ENCODE measurements around the gene RAD9A. TPM values are rescaled to one million over a fixed set of nuclear protein-coding genes. Genes with fewer than 3 reads are reported as not detected.

Gene RAD9A
- total and polyA plus RNA-seq, 9 of the 15 experiments (the other 6 are each of a cell fraction or from before 2014, with no cell fraction given) = 1.4 to 41.2 (median 16.1) TPM

DNA sequence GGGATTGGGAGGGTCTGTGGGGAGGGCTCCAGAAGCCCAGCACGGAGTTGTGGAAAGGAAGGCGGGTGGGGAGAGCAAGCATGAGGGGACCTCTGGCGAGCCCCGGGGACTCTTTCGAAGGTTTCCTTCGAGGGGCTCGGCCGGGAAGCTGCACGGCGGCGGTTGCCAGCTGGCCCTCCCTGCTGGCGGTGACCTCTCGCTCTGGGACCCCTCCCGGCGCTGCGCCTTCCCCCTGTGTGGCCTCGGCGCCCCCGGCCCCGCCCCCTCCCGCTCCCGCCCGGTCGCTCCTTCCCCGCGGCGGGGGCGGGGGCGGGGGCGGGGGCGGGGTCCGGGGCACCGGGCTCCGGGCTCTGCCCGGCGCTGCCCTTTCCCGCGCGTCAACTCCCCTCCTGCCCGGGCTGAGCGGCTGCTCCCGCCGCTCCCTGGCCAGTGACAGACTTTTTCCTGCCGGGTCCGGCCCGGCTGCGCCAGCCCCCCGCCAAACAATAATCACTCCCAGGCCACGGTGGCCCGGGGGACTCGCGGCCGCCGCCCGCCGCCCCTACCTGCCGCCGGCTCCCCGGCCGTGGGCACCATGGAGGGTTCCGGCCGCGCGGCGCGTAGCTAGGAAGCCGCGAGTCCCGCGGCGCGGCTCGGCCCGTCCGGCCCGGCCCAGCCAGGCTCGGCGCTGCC lies 19.3 kb upstream of the RAD9A start (continued):
- TF ChIP-seq, protein P1, sequence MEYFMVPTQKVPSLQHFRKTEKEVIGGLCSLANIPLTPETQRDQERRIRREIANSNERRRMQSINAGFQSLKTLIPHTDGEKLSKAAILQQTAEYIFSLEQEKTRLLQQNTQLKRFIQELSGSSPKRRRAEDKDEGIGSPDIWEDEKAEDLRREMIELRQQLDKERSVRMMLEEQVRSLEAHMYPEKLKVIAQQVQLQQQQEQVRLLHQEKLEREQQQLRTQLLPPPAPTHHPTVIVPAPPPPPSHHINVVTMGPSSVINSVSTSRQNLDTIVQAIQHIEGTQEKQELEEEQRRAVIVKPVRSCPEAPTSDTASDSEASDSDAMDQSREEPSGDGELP (CRISPR knock-in tag; IDR thresholded peaks at IDR 0.05; ENCODE audit: borderline replicate concordance) = peak; percentile 49; the same call in 1 of the 2 replicates
- TF ChIP-seq IFI16 (CRISPR knock-in tag; IDR thresholded peaks at IDR 0.05) (no peak), PHB2 (IDR thresholded peaks at IDR 0.05; ENCODE audit: low read depth) (no peak), HCFC1 (IDR thresholded peaks at IDR 0.05; ENCODE audit: low read depth, low read length) (no peak), CXXC5 (CRISPR knock-in tag; IDR thresholded peaks at IDR 0.05) (peak; percentile 18; the same call in 1 of the 2 replicates), NONO (IDR thresholded peaks at IDR 0.05; ENCODE audit: low read depth in 2 of 2, low read length in 1 of 2) (peak in 1 of 2 experiments; percentile 50; a peak in 1 of 4 replicates), HMG20B (CRISPR knock-in tag; IDR thresholded peaks at IDR 0.05) (no peak), ZBTB7A (IDR thresholded peaks at IDR 0.05; ENCODE audit: borderline replicate concordance, control insufficient read depth, low read depth, low read length) (peak; percentile 80; the same call in 1 of the 2 replicates), HDAC8 (tag; IDR thresholded peaks at IDR 0.05) (no peak), CUX1 (CRISPR knock-in tag; IDR thresholded peaks at IDR 0.05) (no peak), ELF1 (tag; IDR thresholded peaks at IDR 0.05) (0 out of 2 replicates have a peak, but pooled peaks have one; percentile 37)
- TF ChIP-seq, protein P2, sequence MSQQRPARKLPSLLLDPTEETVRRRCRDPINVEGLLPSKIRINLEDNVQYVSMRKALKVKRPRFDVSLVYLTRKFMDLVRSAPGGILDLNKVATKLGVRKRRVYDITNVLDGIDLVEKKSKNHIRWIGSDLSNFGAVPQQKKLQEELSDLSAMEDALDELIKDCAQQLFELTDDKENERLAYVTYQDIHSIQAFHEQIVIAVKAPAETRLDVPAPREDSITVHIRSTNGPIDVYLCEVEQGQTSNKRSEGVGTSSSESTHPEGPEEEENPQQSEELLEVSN (IDR thresholded peaks at IDR 0.05; ENCODE audit: borderline replicate concordance in 1 of 2, extremely low read depth in 1 of 2, insufficient read depth in 1 of 2, insufficient read length in 1 of 2, low read depth in 1 of 2, low read length in 1 of 2, poor library complexity in 1 of 2, severe bottlenecking in 1 of 2) = peak in 1 of 2 experiments; percentile 51
- TF ChIP-seq, protein P3, sequence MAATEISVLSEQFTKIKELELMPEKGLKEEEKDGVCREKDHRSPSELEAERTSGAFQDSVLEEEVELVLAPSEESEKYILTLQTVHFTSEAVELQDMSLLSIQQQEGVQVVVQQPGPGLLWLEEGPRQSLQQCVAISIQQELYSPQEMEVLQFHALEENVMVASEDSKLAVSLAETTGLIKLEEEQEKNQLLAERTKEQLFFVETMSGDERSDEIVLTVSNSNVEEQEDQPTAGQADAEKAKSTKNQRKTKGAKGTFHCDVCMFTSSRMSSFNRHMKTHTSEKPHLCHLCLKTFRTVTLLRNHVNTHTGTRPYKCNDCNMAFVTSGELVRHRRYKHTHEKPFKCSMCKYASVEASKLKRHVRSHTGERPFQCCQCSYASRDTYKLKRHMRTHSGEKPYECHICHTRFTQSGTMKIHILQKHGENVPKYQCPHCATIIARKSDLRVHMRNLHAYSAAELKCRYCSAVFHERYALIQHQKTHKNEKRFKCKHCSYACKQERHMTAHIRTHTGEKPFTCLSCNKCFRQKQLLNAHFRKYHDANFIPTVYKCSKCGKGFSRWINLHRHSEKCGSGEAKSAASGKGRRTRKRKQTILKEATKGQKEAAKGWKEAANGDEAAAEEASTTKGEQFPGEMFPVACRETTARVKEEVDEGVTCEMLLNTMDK (IDR thresholded peaks at IDR 0.05; ENCODE audit: borderline replicate concordance, insufficient read depth, low read depth, low read length, poor library complexity, severe bottlenecking) = no peak
